Nephron progenitor cell (in vitro differentiated cells): ENCODE results near the gene SLCO3A1.

Experiments used
- DNase-seq: peaks from one replicate; pipeline ENCODE4 v3.0.0; 2021
- H3K27ac Mint-ChIP-seq: 2 replicates; pipeline ENCODE4 v1.8.0; 2021; ENCODE audit warnings: mild to moderate bottlenecking, moderate library complexity, mixed read lengths
- H3K27me3 Mint-ChIP-seq: 2 replicates; pipeline ENCODE4 v1.8.0; 2021; ENCODE audit warnings: mild to moderate bottlenecking, low read depth, mixed read lengths; ENCODE audit not compliant: poor library complexity
- H3K36me3 Mint-ChIP-seq: 2 replicates; pipeline ENCODE4 v1.8.0; 2021; ENCODE audit warnings: low read depth, mixed read lengths
- H3K4me1 Mint-ChIP-seq: 2 replicates; pipeline ENCODE4 v1.8.0; 2021; ENCODE audit warnings: mixed read lengths
- H3K4me3 Mint-ChIP-seq: 2 replicates; pipeline ENCODE4 v1.8.0; 2021; ENCODE audit warnings: mild to moderate bottlenecking, moderate library complexity, mixed read lengths
- H3K9me3 Mint-ChIP-seq: 2 replicates; pipeline ENCODE4 v1.8.0; 2021; ENCODE audit warnings: mild to moderate bottlenecking, moderate library complexity, mixed read lengths
- CTCF ChIP-seq: fragments of 200-600 bp; sonication (generic); IDR thresholded peaks from 2 replicates; pipeline ENCODE4 v1.5.0; 2021; ENCODE audit warnings: antibody characterized with exemption

Gene SLCO3A1

GRCh38 chr15:91855241-91855640 lies 1.7 kb downstream of the SLCO3A1 start:
- Mint-ChIP-seq H3K4me3 (peak overlapping the region; percentile 80), H3K9me3 (no peaks in the 10 kb centered on the region), H3K36me3 (no peaks in the 10 kb centered on the region), H3K27me3 (peaks cover 35% of the 10 kb centered on the region), H3K27ac (no peak overlapping the region), H3K4me1 (peaks cover 45% of the 10 kb centered on the region)
- no peak for DNase-seq
- no peak for TF ChIP-seq CTCF

- H3K4me1 Mint-ChIP-seq, result peaks cover 45% of the 10 kb centered on the region
- peak; percentile 37 for DNase-seq
- TF ChIP-seq CTCF, result peak; percentile 31
- H3K4me3 Mint-ChIP-seq, result no peak overlapping the region
- H3K9me3 Mint-ChIP-seq, result no peaks in the 10 kb centered on the region
- no peaks in the 10 kb centered on the region for H3K36me3 Mint-ChIP-seq
- no peak overlapping the region for H3K27ac Mint-ChIP-seq
- H3K27me3 Mint-ChIP-seq, result peaks cover 31% of the 10 kb centered on the region
These were observed 2.4 kb downstream of the SLCO3A1 start for GRCh38 chr15:91855684-91856489.

- H3K4me1 Mint-ChIP-seq, result peaks cover 39% of the 10 kb centered on the region
- no peak for DNase-seq
These were observed 3.7 kb downstream of the SLCO3A1 start for GRCh38 chr15:91857224-91857585.

GRCh38 chr15:91857772-91858171 lies 4.3 kb downstream of the SLCO3A1 start:
- Mint-ChIP-seq H3K27ac (no peak overlapping the region), H3K4me3 (no peak overlapping the region), H3K4me1 (peaks cover 36% of the 10 kb centered on the region), H3K27me3 (peaks cover 34% of the 10 kb centered on the region), H3K9me3 (no peaks in the 10 kb centered on the region), H3K36me3 (no peaks in the 10 kb centered on the region)
- TF ChIP-seq CTCF, result no peak
- no peak for DNase-seq

More at GRCh38 chr15:91857224-91857585, 3.7 kb downstream of the SLCO3A1 start:
- Mint-ChIP-seq H3K9me3 (no peaks in the 10 kb centered on the region), H3K27me3 (peaks cover 34% of the 10 kb centered on the region), H3K27ac (no peak overlapping the region), H3K36me3 (no peaks in the 10 kb centered on the region), H3K4me3 (no peak overlapping the region)
- TF ChIP-seq CTCF, result no peak

- no peaks in the 10 kb centered on the region for H3K36me3 Mint-ChIP-seq
- no peak for TF ChIP-seq CTCF
- H3K27me3 Mint-ChIP-seq, result peaks cover 25% of the 10 kb centered on the region
- no peak for DNase-seq
- no peak overlapping the region for H3K27ac Mint-ChIP-seq
- H3K4me3 Mint-ChIP-seq, result no peak overlapping the region
- H3K9me3 Mint-ChIP-seq, result no peaks in the 10 kb centered on the region
- H3K4me1 Mint-ChIP-seq, result peaks cover 50% of the 10 kb centered on the region
These were observed 7.0 kb downstream of the SLCO3A1 start for GRCh38 chr15:91860498-91860897.

- no peak overlapping the region for H3K27ac Mint-ChIP-seq
- peaks cover 17% of the 10 kb centered on the region for H3K27me3 Mint-ChIP-seq
- no peak overlapping the region for H3K4me3 Mint-ChIP-seq
- no peak for TF ChIP-seq CTCF
- H3K9me3 Mint-ChIP-seq, result no peaks in the 10 kb centered on the region
- H3K4me1 Mint-ChIP-seq, result peaks cover 51% of the 10 kb centered on the region
- no peak for DNase-seq
- no peaks in the 10 kb centered on the region for H3K36me3 Mint-ChIP-seq
These were observed 7.7 kb downstream of the SLCO3A1 start for GRCh38 chr15:91861223-91861622.
